ENCODE data around the gene GPR84. TPM values are rescaled to one million over a fixed set of nuclear protein-coding genes. Genes with fewer than 3 reads are reported as not detected.
A peak's percentile ranks its signal among the peaks of the same experiment; 100 is the strongest.

The GPR84 gene
- total and polyA plus RNA-seq, 2 of the 8 experiments (the other 6 are each of a cell fraction or from before 2014, with no cell fraction given) = 0.09 TPM; not detected in 1

GRCh38 chr12:54352891-54353874 is 11.1 kb downstream of the GPR84 start:
- FAIRE-seq (no peak), DNase-seq (ENCODE audit: low read depth in 1 of 2, low spot score in 2 of 2) (peak in 1 of 2 experiments; percentile 51)
- Histone ChIP-seq H3K27ac (ENCODE audit: low read depth, low read length) (peak overlapping the region; percentile 50; the same call in 1 of the 2 replicates), H3K4me1 (replicated peaks in 1 of 4; ENCODE audit: control insufficient read depth in 3 of 4, insufficient read depth in 4 of 4, low read length in 3 of 4) (peaks cover 34 to 75% (median 36%) of the 10 kb centered on the region in 4 experiments), H3K4me3 (ENCODE audit: extremely low read depth in 1 of 4, insufficient read depth in 2 of 4, low read depth in 3 of 4, low read length in 4 of 4) (peak overlapping the region in 2 of 4 experiments; percentile 17 to 64; a peak in 3 of 8 replicates), H3K4me2 (ENCODE audit: insufficient read depth in 1 of 2, low read depth in 2 of 2, low read length in 2 of 2) (peak overlapping the region; percentile 80 to 98), H3K18ac (ENCODE audit: extremely low read depth, low read length) (peak overlapping the region; percentile 55), H3K79me1 (ENCODE audit: low read depth, low read length) (no peaks in the 10 kb centered on the region), H3K14ac (ENCODE audit: insufficient read length) (no peak overlapping the region), H3K23ac (ENCODE audit: insufficient read length) (no peak overlapping the region), H2BK5ac (ENCODE audit: low read depth, low read length) (peak overlapping the region; percentile 62), H3K9me3 (ENCODE audit: insufficient read depth in 2 of 2, low read depth in 1 of 2, low read length in 1 of 2) (no peaks in the 10 kb centered on the region), H3K56ac (replicated peaks; ENCODE audit: insufficient read length, low read depth, low read length) (no peak overlapping the region), H3K36me3 (ENCODE audit: control insufficient read depth in 2 of 4, insufficient read depth in 4 of 4, low read length in 3 of 4) (peaks cover 0 to 11% (median 5%) of the 10 kb centered on the region in 4 experiments; a peak in 4 of 8 replicates), H4K91ac (replicated peaks; ENCODE audit: insufficient read length, low read length) (peak overlapping the region; percentile 67), H4K20me1 (replicated peaks in 1 of 2; ENCODE audit: control insufficient read depth in 1 of 2, insufficient read depth in 2 of 2, low read length in 2 of 2) (no peaks in the 10 kb centered on the region), H3K27me3 (replicated peaks in 1 of 4; ENCODE audit: control insufficient read depth in 3 of 4, extremely low read depth in 1 of 4, insufficient read depth in 3 of 4, low read length in 3 of 4) (peaks cover 0 to 9% (median 4%) of the 10 kb centered on the region in 4 experiments; a peak in 3 of 7 replicates), H2BK20ac (ENCODE audit: low read length) (peak overlapping the region; percentile 50; the same call in 1 of the 2 replicates), H3K4ac (replicated peaks; ENCODE audit: insufficient read length, low read depth, low read length) (no peak overlapping the region), H3K79me2 (ENCODE audit: control insufficient read depth in 1 of 2, insufficient read depth in 2 of 2, low read length in 2 of 2) (no peaks in the 10 kb centered on the region), H3K23me2 (ENCODE audit: low read depth, low read length) (peaks cover 7% of the 10 kb centered on the region), H2BK15ac (ENCODE audit: low read length) (peak overlapping the region; percentile 95), H3K9ac (replicated peaks in 1 of 4; ENCODE audit: extremely low read depth in 1 of 4, low read depth in 3 of 4, low read length in 3 of 4) (peak overlapping the region in 1 of 4 experiments; percentile 15; a peak in 2 of 7 replicates), H2BK120ac (replicated peaks; ENCODE audit: low read depth, low read length) (peak overlapping the region; percentile 52), H2BK12ac (ENCODE audit: low read depth, low read length) (peak overlapping the region; percentile 12; the same call in 1 of the 2 replicates), H4K5ac (ENCODE audit: insufficient read length, low read depth, low read length) (peak overlapping the region; percentile 16), H4K8ac (ENCODE audit: extremely low read depth, insufficient read depth, low read length) (no peak overlapping the region), H2AK5ac (ENCODE audit: low read depth, low read length) (peak overlapping the region; percentile 87; the same call in 1 of the 2 replicates), H2AFZ (ENCODE audit: low read length) (no peak overlapping the region)
- TF ChIP-seq BRCA1 (IDR thresholded peaks at IDR 0.05; ENCODE audit: low read depth, low read length) (no peak), POLR2AphosphoS5 (IDR thresholded peaks at IDR 0.05; ENCODE audit: low read depth, low read length) (no peak), HDAC2 (IDR thresholded peaks at IDR 0.05; ENCODE audit: borderline replicate concordance in 1 of 2, low read depth in 2 of 2, low read length in 2 of 2) (no peak), RBBP5 (IDR thresholded peaks at IDR 0.05; ENCODE audit: borderline replicate concordance, low read depth, low read length) (0 out of 2 replicates have a peak, but pooled peaks have one; percentile 24), SRF (IDR thresholded peaks at IDR 0.05; ENCODE audit: low read depth, low read length) (no peak), RNF2 (IDR thresholded peaks at IDR 0.05; ENCODE audit: borderline replicate concordance, low read depth, low read length, missing control alignments, poor library complexity, severe bottlenecking) (no peak)
- ChIA-PET CTCF (ENCODE audit: partially characterized antibody) (interaction anchor here (0.5 to 6.2 kb wide), 29 partner anchors 8 to 301 kb away, joined by 3 to 121 read pairs (median 5); partner anchors contain the start of gene COPZ1), POLR2A (ENCODE audit: partially characterized antibody) (interaction anchor here (0.6 to 6.3 kb wide), 22 partner anchors 9 to 333 kb away, joined by 3 to 74 read pairs (median 4); partner anchors contain the start of genes CBX5, COPZ1, HNRNPA1 and NFE2)
- no CpG with 5 or more reads among the region's 1 CpG for WGBS, 2 experiments (ENCODE audit: extremely low coverage in 1 of 2, insufficient coverage in 1 of 2, insufficient read length in 1 of 2, insufficient replicate concordance in 2 of 2, low coverage in 1 of 2, low lambda C conversion rate in 2 of 2, missing lambda C conversion rate in 1 of 2)

Data from H1 (cell line).